OCI-LY1 (cell line): ENCODE results near the gene SHOX.
"Not testable (repeated sequence)": the region's sequence is repeated elsewhere in the genome, so short reads cannot be mapped to it uniquely, and the experiment has no call there.

Experiments used
- H2AFZ ChIP-seq: fragments of 200-600 bp; sonication (generic), shearing (Covaris generic); 2 replicates; pipeline ENCODE4 v1.6.0; 2014; ENCODE audit warnings: antibody characterized with exemption, mild to moderate bottlenecking, low read length
- H3F3A ChIP-seq: fragments of 200-600 bp; sonication (generic), shearing (Covaris generic); 2 replicates; pipeline ENCODE4 v1.6.0; 2014; ENCODE audit warnings: mild to moderate bottlenecking, antibody characterized with exemption, low read length, moderate library complexity; ENCODE audit not compliant: insufficient read depth
- H3K27ac ChIP-seq: fragments of 200-600 bp; sonication (generic); 2 replicates; pipeline ENCODE4 v1.5.1; 2014; ENCODE audit warnings: low read length, mixed run types, mild to moderate bottlenecking, low read depth; ENCODE audit not compliant: poor library complexity, severe bottlenecking
- H3K27me3 ChIP-seq: fragments of 200-600 bp; sonication (generic); 2 replicates; pipeline ENCODE4 v1.6.0; 2014; ENCODE audit warnings: antibody characterized with exemption, mild to moderate bottlenecking, low read length, moderate library complexity; ENCODE audit not compliant: insufficient read depth
- H3K36me3 ChIP-seq: fragments of 200-600 bp; sonication (generic); 2 replicates; pipeline ENCODE4 v1.6.1; 2014; ENCODE audit warnings: mild to moderate bottlenecking, antibody characterized with exemption, low read length, moderate library complexity, mixed read lengths; ENCODE audit not compliant: insufficient read depth
- H3K4me1 ChIP-seq: fragments of 200-600 bp; sonication (generic); 2 replicates; pipeline ENCODE4 v1.5.1; 2014; ENCODE audit warnings: mild to moderate bottlenecking, low read length, moderate library complexity; ENCODE audit not compliant: insufficient read depth, severe bottlenecking
- H3K4me2 ChIP-seq: fragments of 200-600 bp; sonication (generic), shearing (Covaris generic); 2 replicates; pipeline ENCODE4 v1.6.1; 2014; ENCODE audit warnings: low read length
- H3K4me3 ChIP-seq: fragments of 200-600 bp; sonication (generic); 2 replicates; pipeline ENCODE4 v1.5.1; 2014; ENCODE audit warnings: low read length, low read depth, mild to moderate bottlenecking, mixed read lengths; ENCODE audit not compliant: poor library complexity, severe bottlenecking
- H3K79me2 ChIP-seq: fragments of 200-600 bp; shearing (Covaris generic); 2 replicates; pipeline ENCODE4 v1.6.1; 2016; ENCODE audit warnings: mixed run types, low read length, mixed read lengths; ENCODE audit not compliant: insufficient read depth
- H3K9ac ChIP-seq: fragments of 200-600 bp; sonication (generic), shearing (Covaris generic); 2 replicates; pipeline ENCODE4 v1.6.1; 2014; ENCODE audit warnings: mild to moderate bottlenecking, low read length, mixed read lengths
- H3K9me2 ChIP-seq: fragments of 200-600 bp; sonication (generic), shearing (Covaris generic); 2 replicates; pipeline ENCODE4 v1.6.1; 2014; ENCODE audit warnings: low read depth, mild to moderate bottlenecking, low read length, mixed read lengths
- H3K9me3 ChIP-seq: fragments of 200-600 bp; shearing (Covaris generic); 2 replicates; pipeline ENCODE4 v1.6.1; 2014; ENCODE audit warnings: low read length, mixed read lengths
- H4K20me1 ChIP-seq: fragments of 200-600 bp; sonication (generic), shearing (Covaris generic); 2 replicates; pipeline ENCODE4 v1.6.0; 2016; ENCODE audit warnings: mild to moderate bottlenecking, low read length; ENCODE audit not compliant: insufficient read depth
- CTCF ChIP-seq: fragments of 200-600 bp; sonication (generic), shearing (Covaris generic); IDR thresholded peaks from 2 replicates; pipeline ENCODE4 v1.5.1; 2017; ENCODE audit warnings: mild to moderate bottlenecking, antibody characterized with exemption, low read length, moderate library complexity, mixed read lengths
- EZH2 ChIP-seq: fragments of 200-600 bp; sonication (generic), shearing (Covaris generic); IDR thresholded peaks from 2 replicates; pipeline ENCODE4 v1.8.0; 2017; ENCODE audit warnings: borderline replicate concordance, mixed run types, mild to moderate bottlenecking, antibody characterized with exemption, low read length, moderate library complexity, mixed read lengths

The SHOX gene

GRCh38 chrX:621705-622503 lies 8.7 kb upstream of the SHOX start:
- Histone ChIP-seq H3K4me2 (no peak overlapping the region), H3K9me2 (no peaks in the 10 kb centered on the region), H3K4me3 (no peak overlapping the region), H3K27me3 (no peaks in the 10 kb centered on the region), H3K27ac (no peak overlapping the region), H3K9me3 (no peaks in the 10 kb centered on the region), H4K20me1 (no peaks in the 10 kb centered on the region), H3K36me3 (no peaks in the 10 kb centered on the region), H3K4me1 (no peaks in the 10 kb centered on the region), H3K79me2 (no peaks in the 10 kb centered on the region), H3K9ac (no peak overlapping the region), H3F3A (no peaks in the 10 kb centered on the region), H2AFZ (no peak overlapping the region)
- TF ChIP-seq CTCF (no peak), EZH2 (no peak)

GRCh38 chrX:622802-623201 lies 7.8 kb upstream of the SHOX start:
- not testable (repeated sequence) for H3K36me3 ChIP-seq, H3K27me3 ChIP-seq, H3K4me3 ChIP-seq, H3F3A ChIP-seq, H3K4me2 ChIP-seq, H2AFZ ChIP-seq, H3K79me2 ChIP-seq, H3K27ac ChIP-seq, H4K20me1 ChIP-seq, H3K9me3 ChIP-seq, H3K4me1 ChIP-seq, H3K9me2 ChIP-seq, H3K9ac ChIP-seq

GRCh38 chrX:623268-623598 lies 7.4 kb upstream of the SHOX start:
- TF ChIP-seq CTCF (no peak), EZH2 (no peak)
- no peak overlapping the region for H3K4me3 ChIP-seq
- no peaks in the 10 kb centered on the region for H3K4me1 ChIP-seq
- no peaks in the 10 kb centered on the region for H3K27me3 ChIP-seq
- H3K9me3 ChIP-seq: no peaks in the 10 kb centered on the region
- H3K79me2 ChIP-seq: no peaks in the 10 kb centered on the region
- no peaks in the 10 kb centered on the region for H3K9me2 ChIP-seq
- no peak overlapping the region for H2AFZ ChIP-seq
- H3K36me3 ChIP-seq: no peaks in the 10 kb centered on the region
- no peak overlapping the region for H3K9ac ChIP-seq
- H3F3A ChIP-seq: no peaks in the 10 kb centered on the region
- H4K20me1 ChIP-seq: no peaks in the 10 kb centered on the region
- H3K4me2 ChIP-seq: no peak overlapping the region
- H3K27ac ChIP-seq: no peak overlapping the region

GRCh38 chrX:623599-624315 lies 6.8 kb upstream of the SHOX start:
- H3K4me2 ChIP-seq: no peak overlapping the region
- H2AFZ ChIP-seq: no peak overlapping the region
- no peaks in the 10 kb centered on the region for H3K79me2 ChIP-seq
- no peak overlapping the region for H3K4me3 ChIP-seq
- TF ChIP-seq EZH2: no peak
- no peak for TF ChIP-seq CTCF
- no peaks in the 10 kb centered on the region for H4K20me1 ChIP-seq
- no peaks in the 10 kb centered on the region for H3K9me3 ChIP-seq
- H3K36me3 ChIP-seq: no peaks in the 10 kb centered on the region
- H3K27me3 ChIP-seq: no peaks in the 10 kb centered on the region
- no peak overlapping the region for H3K27ac ChIP-seq
- no peak overlapping the region for H3K9ac ChIP-seq
- H3K9me2 ChIP-seq: no peaks in the 10 kb centered on the region
- H3K4me1 ChIP-seq: no peaks in the 10 kb centered on the region
- no peaks in the 10 kb centered on the region for H3F3A ChIP-seq
